Ovary (tissue), 9 donors: ENCODE measurements around the gene HOXC9. TPM values are rescaled to one million over a fixed set of nuclear protein-coding genes. Genes with fewer than 3 reads are reported as not detected.
"Not testable (repeated sequence)": the region's sequence is repeated elsewhere in the genome, so short reads cannot be mapped to it uniquely, and the experiment has no call there.

Experiments
- DNase-seq, 5 donors: peaks; one replicate each; pipeline ENCODE4 v3.0.0-alpha.2; 2019 to 2020
- H3K27ac ChIP-seq, 2 donors: fragments of 200-600 bp; one replicate each; pipeline versions ENCODE4 v1.5.1 to v1.8.0; 2019 to 2022
- H3K27me3 ChIP-seq: fragments of 200-600 bp; one replicate; pipeline ENCODE4 v1.8.0; 2022
- H3K36me3 ChIP-seq: fragments of 200-600 bp; sonication (generic); one replicate; pipeline ENCODE4 v1.5.1; 2019
- H3K4me1 ChIP-seq: one replicate; pipeline ENCODE4 v1.8.1; 2013; ENCODE audit warnings: mild to moderate bottlenecking, moderate library complexity; ENCODE audit not compliant: insufficient read depth
- H3K4me3 ChIP-seq: fragments of 200-600 bp; sonication (generic); one replicate; pipeline ENCODE4 v1.5.1; 2017
- H3K9me3 ChIP-seq, 2 donors: fragments of 200-600 bp in 1 of 2; sonication (generic) in 1 of 2; one replicate each; pipeline versions ENCODE4 v1.5.1 to v1.8.1; 2013 to 2019; ENCODE audit warnings: mild to moderate bottlenecking in 1 of 2, moderate library complexity in 1 of 2
- CTCF ChIP-seq, 3 donors: fragments of 450-650 bp in 2 of 3; fragments of 200-600 bp in 1 of 3; IDR thresholded peaks; one replicate each; pipeline versions ENCODE4 v1.5.1 to v1.8.0; 2016 to 2022; ENCODE audit warnings: antibody characterized with exemption in 3 of 3, mild to moderate bottlenecking in 1 of 3
- EP300 ChIP-seq: sonication (generic); formaldehyde crosslinking; IDR thresholded peaks from one replicate; pipeline ENCODE4 v1.6.1; 2017; ENCODE audit warnings: antibody characterized with exemption
- POLR2A ChIP-seq: fragments of 450-650 bp; IDR thresholded peaks from one replicate; pipeline ENCODE4 v1.6.1; 2017; ENCODE audit warnings: antibody characterized with exemption, mild to moderate bottlenecking, moderate library complexity
- WGBS, 3 donors: extraction: QIAGEN DNeasy Blood & Tissue Kit in 1 of 3; methylation state at CpG; one replicate each; pipeline versions ENCODE4 v1.1.5 to v1.1.7; 2013 to 2017; 5-methylcytosine and 5-hydroxymethylcytosine counted together
- intact Hi-C, 4 donors: fragments of 100-400 bp; cut with DNase I; formaldehyde crosslinking; loops; one replicate each; pipeline versions ENCODE4 v1.11.0 to v1.15.1; 2022 to 2023
- polyA plus RNA-seq, 2 donors: library from polyadenylated mRNA; stranded (reverse); fragments of 200-250 nt in 1 of 2; fragments of 350-450 nt in 1 of 2; fragmentation: Illumina TruSeq in 1 of 2; extraction: RNeasy Lipid Tissue Mini Kit (QIAGEN cat#74804) in 1 of 2; gene quantifications; one replicate each; pipeline ENCODE4 v1.2.3, GENCODE V29; 2013 to 2014
- total RNA-seq, 7 donors: library from RNA; depleted of rRNA in 2 of 7; stranded (reverse); fragments of >200 nt in 2 of 7; fragmentation: NEBNext Ultra II Directional in 3 of 7; extraction: Animal tissue kit (Norgen Biotek cat#: 25700) in 3 of 7; gene quantifications; one replicate each; pipeline versions ENCODE4 v1.1.0 to v1.2.4, GENCODE V29; 2016 to 2023
- donor health status: DM: no; HTN: no; CAD: no; lungs with moderate emphysema.
- donor health status: DM: no; HTN: no; CAD: no.
- donor health status: Bipolar disorder and iron deficiency.
- donor health status: DM: yes; HTN: yes; CAD: no.
- donor health status: DM: no; HTN: no; CAD: no.
- donor health status: DM: yes; HTN: yes; CAD: no.

Gene HOXC9
- total and polyA plus RNA-seq, 9 donors, result 0.26 to 15.0 (median 1.9) TPM; not detected in 1

GRCh38 chr12:54041097-54041690, 41.2 kb downstream of the HOXC9 start:
- Histone ChIP-seq H3K27me3 (no peaks in the 10 kb centered on the region), H3K36me3 (no peaks in the 10 kb centered on the region), H3K9me3 (no peaks in the 10 kb centered on the region), H3K4me1 (peaks cover 26% of the 10 kb centered on the region), H3K27ac (no peak overlapping the region), H3K4me3 (no peak overlapping the region)
- WGBS, 3 donors, result 88 to 96% (median 94%) methylated on average over 2 of the region's 2 CpGs
- intact Hi-C loops, result no loop called here
- no peak for DNase-seq
- TF ChIP-seq EP300 (no peak), POLR2A (no peak)

GRCh38 chr12:54042033-54042432, 42.1 kb downstream of the HOXC9 start:
- DNase-seq, H3K27ac ChIP-seq, H3K4me3 ChIP-seq, H3K27me3 ChIP-seq, H3K36me3 ChIP-seq, intact Hi-C loops, H3K9me3 ChIP-seq: not testable (repeated sequence)
- 82 to 89% (median 87%) methylated on average over 6 of the region's 6 CpGs for WGBS, 3 donors
- H3K4me1 ChIP-seq, result peaks cover 24% of the 10 kb centered on the region

- DNase-seq, result peak in 2 of 5 donors; percentile 15 to 35
- H3K4me3 ChIP-seq, result no peak overlapping the region
- H3K27me3 ChIP-seq, result no peaks in the 10 kb centered on the region
- no peak for TF ChIP-seq POLR2A
- no peak for TF ChIP-seq EP300
- no peak for TF ChIP-seq CTCF (IDR thresholded peaks at IDR 0.05)
- no peaks in the 10 kb centered on the region for H3K9me3 ChIP-seq
- H3K36me3 ChIP-seq, result no peaks in the 10 kb centered on the region
- H3K27ac ChIP-seq, result peak overlapping the region in 1 of 2 donors; percentile 65
- intact Hi-C loops, result no loop called here
- 41 to 48% (median 42%) methylated on average over 6 of the region's 6 CpGs for WGBS, 3 donors
- peaks cover 19% of the 10 kb centered on the region for H3K4me1 ChIP-seq
Observed at GRCh38 chr12:54042970-54043853, 43.3 kb downstream of the HOXC9 start.

GRCh38 chr12:54044425-54045103, 44.6 kb downstream of the HOXC9 start:
- Histone ChIP-seq H3K27ac (peak overlapping the region in 1 of 2 donors; percentile 41), H3K36me3 (no peaks in the 10 kb centered on the region), H3K4me1 (peaks cover 8% of the 10 kb centered on the region), H3K27me3 (no peaks in the 10 kb centered on the region), H3K4me3 (no peak overlapping the region), H3K9me3 (no peaks in the 10 kb centered on the region)
- no peak for TF ChIP-seq EP300
- TF ChIP-seq POLR2A, result no peak
- TF ChIP-seq CTCF (IDR thresholded peaks at IDR 0.05), result no peak
- no peak for DNase-seq
- intact Hi-C loops, result no loop called here
- 77 to 85% (median 83%) methylated on average over 5 of the region's 5 CpGs for whole genome bisulfite sequencing, 3 donors

GRCh38 chr12:54045401-54045800, 45.4 kb downstream of the HOXC9 start:
- H3K27ac ChIP-seq, result no peak overlapping the region
- H3K4me1 ChIP-seq, result peaks cover 4% of the 10 kb centered on the region

More at GRCh38 chr12:54045401-54045800, 45.4 kb downstream of the HOXC9 start:
- Histone ChIP-seq H3K4me3 (no peak overlapping the region), H3K36me3 (no peaks in the 10 kb centered on the region), H3K27me3 (no peaks in the 10 kb centered on the region), H3K9me3 (no peaks in the 10 kb centered on the region)
- intact Hi-C loops, result no loop called here
- no peak for TF ChIP-seq CTCF (IDR thresholded peaks at IDR 0.05)
- no peak for TF ChIP-seq POLR2A
- TF ChIP-seq EP300, result no peak
- no peak for DNase-seq
